Ectodermal cell (in vitro differentiated cells): Measurements from ENCODE around the gene NOS3.

Source experiments
- H3K27ac ChIP-seq: 2 replicates; pipeline ENCODE4 v1.7.0; 2013; ENCODE audit warnings: mild to moderate bottlenecking, low read depth, low read length; ENCODE audit not compliant: insufficient read depth, poor library complexity, severe bottlenecking
- H3K27me3 ChIP-seq: 2 replicates; pipeline ENCODE4 v1.7.0; 2013; ENCODE audit warnings: mild to moderate bottlenecking, low read length; ENCODE audit not compliant: insufficient read depth, control insufficient read depth, poor library complexity, severe bottlenecking
- H3K36me3 ChIP-seq: one replicate; pipeline ENCODE4 v1.7.0; 2013; ENCODE audit warnings: low read length; ENCODE audit not compliant: control insufficient read depth, insufficient read depth
- H3K4me1 ChIP-seq: one replicate; pipeline ENCODE4 v1.7.0; 2013; ENCODE audit warnings: low read length; ENCODE audit not compliant: control insufficient read depth, insufficient read depth
- H3K4me3 ChIP-seq: 2 replicates; pipeline ENCODE4 v1.7.0; 2013; ENCODE audit warnings: low read depth, low read length, control low read depth; ENCODE audit not compliant: insufficient read depth
- H3K9me3 ChIP-seq: 2 replicates; pipeline ENCODE4 v1.7.0; 2013; ENCODE audit warnings: mild to moderate bottlenecking, low read length, moderate library complexity; ENCODE audit not compliant: control insufficient read depth
- WGBS, 2 experiments: methylation state at CpG; one replicate each; pipeline ENCODE4 v1.1.7; 2013; ENCODE audit warnings: missing lambda C conversion rate in 2 of 2; 5-methylcytosine and 5-hydroxymethylcytosine counted together

Gene NOS3

DNA sequence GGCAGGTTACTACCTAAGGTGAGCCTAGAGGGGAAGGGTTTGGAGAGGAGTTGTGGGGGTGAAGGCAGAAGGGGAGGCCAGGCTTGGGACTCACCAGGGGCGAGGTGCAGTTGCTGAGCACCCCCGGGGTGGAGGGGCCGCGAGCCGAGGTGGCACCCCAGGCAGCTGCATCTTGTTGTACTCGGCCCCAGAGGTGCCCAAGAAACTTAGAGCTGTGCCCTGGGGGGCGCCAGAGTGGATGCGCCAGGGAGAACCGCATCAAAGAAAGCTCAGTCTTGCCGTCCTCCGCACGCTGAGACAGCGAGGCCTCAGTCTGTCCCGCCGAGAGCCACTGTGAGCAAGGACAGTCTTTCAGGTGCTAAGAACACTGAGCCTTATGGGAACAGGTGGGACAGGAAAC lies 26.1 kb downstream of the NOS3 start:
- Histone ChIP-seq H3K27ac (no peak overlapping the region), H3K36me3 (no peaks in the 10 kb centered on the region), H3K9me3 (no peaks in the 10 kb centered on the region), H3K4me1 (peaks cover 30% of the 10 kb centered on the region), H3K27me3 (peaks cover 28% of the 10 kb centered on the region), H3K4me3 (no peak overlapping the region)
- 88 to 89% methylated on average over 15 of the region's 15 CpGs for WGBS, 2 experiments

DNA sequence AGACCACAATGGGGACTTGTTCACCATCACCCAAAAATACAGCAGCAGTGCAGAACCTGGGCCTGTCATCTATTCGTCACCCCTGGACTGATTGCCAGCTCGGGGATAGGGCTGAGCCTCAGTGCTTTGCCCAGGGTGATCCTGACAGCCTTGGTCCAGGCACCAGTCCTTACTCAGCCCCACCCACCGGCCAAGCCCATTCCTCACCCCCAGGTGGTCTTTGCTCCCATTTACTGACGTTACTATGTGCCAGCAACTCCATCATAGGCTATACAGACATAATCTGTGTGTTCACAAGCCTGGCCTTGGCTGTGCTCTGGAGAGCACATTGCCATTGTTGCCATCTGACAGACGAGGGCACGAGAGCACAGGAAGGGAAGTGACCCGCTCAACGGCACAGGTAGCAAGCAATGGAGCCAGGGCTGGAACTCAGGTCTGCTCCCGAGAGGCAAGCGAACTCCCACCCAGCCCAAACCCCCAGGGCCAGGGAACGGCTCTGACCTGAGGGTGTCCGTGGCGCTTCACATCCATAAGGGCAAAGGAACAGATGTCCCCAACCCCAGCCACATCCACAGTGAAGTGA lies 26.6 kb downstream of the NOS3 start:
- Histone ChIP-seq H3K27me3 (peaks cover 28% of the 10 kb centered on the region), H3K27ac (no peak overlapping the region), H3K9me3 (no peaks in the 10 kb centered on the region), H3K4me3 (peak overlapping the region; percentile 11), H3K36me3 (no peaks in the 10 kb centered on the region), H3K4me1 (peaks cover 27% of the 10 kb centered on the region)
- WGBS, 2 experiments, result 77 to 81% methylated on average over 13 of the region's 13 CpGs

DNA sequence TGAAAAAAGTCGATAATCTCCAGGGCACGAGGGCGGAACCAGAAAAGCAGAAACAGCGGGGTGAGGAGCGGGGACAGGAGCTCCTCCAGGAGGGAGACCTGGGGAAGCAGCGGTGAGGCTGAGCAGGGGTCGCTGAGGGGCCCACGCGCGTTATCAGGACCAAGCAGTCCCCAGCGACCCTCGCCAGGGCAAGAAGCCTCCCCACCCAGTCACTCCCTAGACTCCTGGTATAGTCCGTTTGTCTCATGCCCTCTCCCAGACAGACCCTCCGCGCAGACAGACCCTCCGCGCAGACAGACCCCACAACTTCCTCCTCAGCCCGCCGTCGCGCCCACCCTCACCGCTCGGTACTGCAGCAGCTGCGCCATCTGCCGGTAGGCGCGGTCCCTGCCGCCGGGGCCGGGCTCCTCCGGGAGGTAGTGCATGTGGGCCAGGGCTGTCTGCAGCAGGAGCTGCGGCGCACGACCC lies 27.2 kb downstream of the NOS3 start:
- Histone ChIP-seq H3K27me3 (peaks cover 28% of the 10 kb centered on the region), H3K27ac (no peak overlapping the region), H3K4me3 (peak overlapping the region; percentile 11), H3K4me1 (peaks cover 22% of the 10 kb centered on the region), H3K36me3 (no peaks in the 10 kb centered on the region), H3K9me3 (no peaks in the 10 kb centered on the region)
- WGBS, 2 experiments, result 13 to 14% methylated on average over 34 of the region's 34 CpGs

DNA sequence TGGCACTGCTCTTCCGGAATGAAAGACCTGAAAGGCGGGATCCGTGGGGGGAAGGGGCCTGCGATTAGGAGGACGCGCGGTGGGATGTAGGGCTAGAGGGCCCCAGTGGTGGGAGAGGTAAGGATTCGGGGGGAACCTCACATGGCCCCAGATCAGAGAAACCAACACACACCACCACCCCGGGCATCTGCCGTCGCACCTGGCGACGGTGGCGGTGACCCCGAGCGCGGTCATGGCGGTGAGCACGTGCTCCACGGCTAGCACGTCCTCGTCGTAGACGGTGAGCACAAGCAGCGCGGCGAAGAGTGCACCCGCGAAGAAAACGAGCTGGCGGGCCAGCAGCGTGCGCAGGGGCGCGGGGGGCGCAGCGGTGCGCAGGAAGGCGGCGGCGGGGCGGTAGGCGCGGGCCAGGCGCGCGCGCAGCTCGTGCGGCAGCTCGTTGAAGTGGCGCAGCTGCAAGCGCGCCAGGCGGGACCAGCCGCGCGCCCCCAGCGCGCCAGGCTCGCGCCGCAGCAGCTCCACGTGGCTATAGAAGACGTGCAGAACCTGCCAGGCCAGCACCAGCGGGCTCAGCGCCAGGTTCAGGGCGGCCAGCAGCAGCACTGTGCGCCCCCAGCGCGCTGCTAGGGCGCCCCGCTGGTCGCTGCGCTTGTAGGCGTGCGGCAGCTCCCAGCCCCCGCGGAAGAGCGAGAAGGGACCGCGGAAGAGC lies 27.8 kb downstream of the NOS3 start:
- Histone ChIP-seq H3K27me3 (peaks cover 28% of the 10 kb centered on the region), H3K36me3 (no peaks in the 10 kb centered on the region), H3K4me3 (peak overlapping the region; percentile 11), H3K9me3 (no peaks in the 10 kb centered on the region), H3K4me1 (peaks cover 21% of the 10 kb centered on the region), H3K27ac (no peak overlapping the region)
- WGBS, 2 experiments, result 5% methylated on average over 82 of the region's 82 CpGs

DNA sequence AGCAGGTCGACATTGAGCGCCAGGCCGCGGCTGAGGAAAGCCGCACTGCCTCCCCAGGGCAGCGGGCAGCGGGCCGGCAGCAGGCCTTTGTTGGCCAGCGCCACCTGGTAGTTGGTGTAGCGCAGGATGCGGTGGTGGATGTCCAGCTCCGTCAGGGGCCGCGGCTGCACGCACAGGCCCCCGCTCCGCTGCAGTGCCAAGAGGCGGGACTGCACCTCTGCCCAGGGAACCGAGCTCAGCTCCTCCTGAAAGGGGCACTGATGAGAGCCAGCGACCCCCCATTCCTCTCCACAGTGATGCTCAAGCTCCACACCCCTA lies 28.3 kb downstream of the NOS3 start:
- peak overlapping the region; percentile 11 for H3K4me3 ChIP-seq

DNA sequence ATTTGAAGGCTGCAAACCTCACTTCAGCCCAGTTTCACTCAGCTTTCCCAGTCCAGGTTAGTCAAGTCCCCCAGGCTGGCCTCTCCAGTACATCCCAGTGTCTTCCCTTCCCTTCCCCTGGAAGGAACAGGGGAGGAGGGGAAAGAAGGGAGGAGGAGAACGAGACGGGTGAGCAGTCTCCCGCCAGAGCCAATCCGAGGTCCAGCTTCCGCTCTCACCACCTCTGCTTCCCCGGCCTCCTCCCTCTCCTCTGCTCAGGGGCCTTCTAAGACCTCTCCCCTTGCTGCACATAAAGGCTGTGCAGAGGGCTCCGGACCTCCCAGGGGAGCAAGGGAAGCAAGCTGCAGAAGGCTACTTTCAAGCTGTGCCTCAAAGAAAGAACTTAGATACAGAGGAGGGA lies 29.4 kb downstream of the NOS3 start:
- Histone ChIP-seq H3K36me3 (no peaks in the 10 kb centered on the region), H3K27me3 (peaks cover 28% of the 10 kb centered on the region), H3K4me3 (no peak overlapping the region), H3K4me1 (peaks cover 21% of the 10 kb centered on the region), H3K9me3 (no peaks in the 10 kb centered on the region), H3K27ac (peak overlapping the region; percentile 47)
- WGBS, 2 experiments, result 12 to 22% methylated on average over 5 to 7 of the region's 7 CpGs

More for the DNA sequence above, 28.3 kb downstream of the NOS3 start:
- Histone ChIP-seq H3K9me3 (no peaks in the 10 kb centered on the region), H3K4me1 (peaks cover 21% of the 10 kb centered on the region), H3K36me3 (no peaks in the 10 kb centered on the region), H3K27ac (no peak overlapping the region), H3K27me3 (peaks cover 28% of the 10 kb centered on the region)
- 56 to 59% methylated on average over 20 of the region's 20 CpGs for WGBS, 2 experiments

DNA sequence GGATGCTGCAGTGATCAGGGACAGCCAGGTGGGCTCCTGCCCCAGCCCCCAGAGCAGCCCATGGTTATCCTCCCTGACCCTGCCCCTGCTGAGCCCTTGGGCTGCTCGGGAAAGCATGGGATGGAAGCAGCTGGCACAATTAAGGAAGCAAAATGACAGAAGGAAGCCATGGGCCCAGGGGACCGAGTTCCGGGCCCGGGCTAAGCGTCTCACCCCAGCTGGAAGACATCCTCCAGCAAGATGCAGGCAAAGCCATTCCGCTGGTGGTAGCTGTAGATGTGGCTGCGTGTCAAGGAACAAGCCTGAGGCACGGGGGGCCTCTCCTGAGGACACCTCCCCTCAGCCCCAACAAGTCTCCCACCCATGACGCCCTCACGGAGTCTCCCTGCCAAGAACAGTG lies 32.4 kb downstream of the NOS3 start:
- 91 to 93% methylated on average over 10 of the region's 10 CpGs for WGBS, 2 experiments
- H3K4me3 ChIP-seq, result no peak overlapping the region
- peaks cover 17% of the 10 kb centered on the region for H3K27me3 ChIP-seq
- no peaks in the 10 kb centered on the region for H3K9me3 ChIP-seq
- H3K27ac ChIP-seq, result no peak overlapping the region
- H3K36me3 ChIP-seq, result no peaks in the 10 kb centered on the region
- H3K4me1 ChIP-seq, result peaks cover 26% of the 10 kb centered on the region

DNA sequence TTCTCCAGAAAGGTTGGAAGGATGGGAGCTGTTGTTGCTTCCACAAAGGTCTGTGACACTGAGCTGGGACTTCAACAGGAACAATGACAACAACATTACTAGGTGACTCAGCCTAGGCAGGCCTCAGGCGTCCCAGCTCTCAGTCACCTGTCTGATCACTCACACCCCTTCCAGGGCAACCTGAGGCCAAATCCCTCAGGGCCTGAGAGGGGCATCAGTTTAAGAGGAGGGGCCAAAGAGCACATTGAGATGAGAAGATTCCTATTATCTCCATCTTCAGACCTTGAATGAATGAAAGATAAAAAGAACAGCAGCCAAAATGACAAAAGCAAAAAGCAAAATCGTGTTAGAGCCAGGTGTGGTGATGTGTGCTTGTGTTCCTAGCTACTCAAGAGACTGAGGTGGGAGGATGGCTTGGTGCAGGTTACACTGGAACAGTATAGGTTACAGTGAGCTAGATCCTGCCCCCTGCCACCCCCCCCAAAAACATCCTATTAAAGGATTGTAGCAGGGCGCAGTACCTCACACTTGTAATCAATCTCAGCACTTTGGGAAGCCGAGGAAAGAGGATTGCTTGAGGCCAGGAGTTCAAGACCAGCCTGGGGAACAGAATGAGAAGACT lies 33.7 kb downstream of the NOS3 start, which contains the start of gene ATG9B:
Gene ATG9B, minus strand, starts transcription at position 60 of the 622 bp plus-strand sequence. CDS start 71 bp downstream, outside the sequence.
- H3K36me3 ChIP-seq, result no peaks in the 10 kb centered on the region
- no peaks in the 10 kb centered on the region for H3K9me3 ChIP-seq
- 83 to 91% methylated on average over 4 of the region's 4 CpGs for WGBS, 2 experiments
- no peak within 1 kb of the TSS for H3K27ac ChIP-seq
- peaks cover 22% of the 10 kb centered on the region for H3K4me1 ChIP-seq
- H3K27me3 ChIP-seq, result peaks cover 4% of the 10 kb centered on the region
- no peak within 1 kb of the TSS for H3K4me3 ChIP-seq

DNA sequence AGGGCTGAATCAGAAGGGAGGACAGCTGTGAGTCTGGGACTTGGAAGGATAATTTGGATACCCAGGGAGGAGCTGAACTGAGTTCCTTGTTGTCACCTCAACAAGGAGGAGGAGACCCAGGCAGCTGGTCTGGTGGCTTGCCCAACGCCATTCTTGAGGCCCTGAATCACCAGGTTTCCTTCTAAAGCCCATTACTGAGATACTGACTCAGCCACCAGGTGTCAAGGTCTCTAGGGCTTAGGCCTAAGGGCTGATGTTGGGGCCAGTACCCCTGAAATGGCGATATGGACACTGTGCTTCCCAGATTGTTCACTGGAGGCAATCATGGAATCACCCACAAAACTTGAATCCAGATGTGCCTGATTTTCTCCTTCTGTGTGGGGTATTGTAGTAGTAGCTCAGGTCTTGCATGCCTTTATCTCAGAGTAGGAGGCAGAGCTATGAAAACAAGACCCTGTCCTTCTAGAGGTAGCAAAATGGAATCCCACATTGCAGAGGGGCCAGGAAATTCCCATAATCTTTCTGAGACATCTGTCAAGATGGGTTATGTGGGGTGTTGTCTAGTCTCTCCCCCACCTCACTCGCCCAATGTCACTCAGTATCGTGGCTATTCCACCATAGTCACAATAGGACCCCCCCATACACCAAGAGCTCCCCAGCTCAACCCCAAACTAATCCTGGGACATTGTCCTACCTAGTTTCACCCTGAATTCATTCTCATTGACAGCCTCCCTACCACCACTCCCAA lies 35.3 kb downstream of the NOS3 start:
- no peak overlapping the region for H3K27ac ChIP-seq

More for the DNA sequence above, 35.3 kb downstream of the NOS3 start:
- Histone ChIP-seq H3K36me3 (no peaks in the 10 kb centered on the region), H3K4me3 (no peak overlapping the region), H3K9me3 (no peaks in the 10 kb centered on the region), H3K4me1 (peaks cover 8% of the 10 kb centered on the region), H3K27me3 (no peaks in the 10 kb centered on the region)
- WGBS, 2 experiments, result 91 to 92% methylated on average over 4 of the region's 4 CpGs
